Cardiac fibroblast (primary cell): ENCODE results near the gene CNFN.
A peak's percentile ranks its signal among the peaks of the same experiment; 100 is the strongest.

ENCODE experiments used
- DNase-seq, 2 donors: peaks; one replicate each; pipeline versions ENCODE4 v3.0.0 to v3.0.0-alpha.2; 2010; ENCODE audit warnings: low read depth in 2 of 2
- H3K4me3 ChIP-seq, 2 donors: replicated peaks in 1 of 2; 1 replicate in 1 of 2; 2 replicates in 1 of 2; pipeline ENCODE4 v1.5.1; 2011; ENCODE audit warnings: low read depth in 2 of 2, low read length in 2 of 2, mild to moderate bottlenecking in 2 of 2, moderate library complexity in 1 of 2
- TF ChIP-seq, protein P1 (sequence below): IDR thresholded peaks from one replicate; pipeline ENCODE4 v1.5.1; 2011; ENCODE audit warnings: low read depth, mild to moderate bottlenecking, low read length, inconsistent platforms

The CNFN gene

DNA sequence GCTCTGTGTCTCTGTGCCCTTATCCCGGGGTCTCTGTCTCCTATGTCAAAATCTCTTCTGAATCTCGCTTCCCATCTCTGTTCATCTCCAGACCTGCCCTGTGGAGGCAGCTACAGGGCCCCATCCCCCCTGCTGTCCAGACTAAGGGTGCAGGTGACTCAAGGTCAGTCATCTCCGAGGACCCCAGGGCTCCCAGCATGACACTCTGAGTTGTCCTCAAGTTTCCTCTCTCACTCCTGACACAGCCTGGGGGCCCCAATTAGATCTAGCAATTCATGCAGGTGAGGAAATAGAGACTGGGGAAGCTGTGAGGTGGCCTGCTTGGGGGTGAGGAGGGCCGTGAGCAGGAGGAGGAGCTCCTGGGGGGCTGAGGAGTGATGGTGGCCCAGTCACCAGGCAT is 2.1 kb upstream of the CNFN start:
- no peak for DNase-seq
- TF ChIP-seq, protein P1, sequence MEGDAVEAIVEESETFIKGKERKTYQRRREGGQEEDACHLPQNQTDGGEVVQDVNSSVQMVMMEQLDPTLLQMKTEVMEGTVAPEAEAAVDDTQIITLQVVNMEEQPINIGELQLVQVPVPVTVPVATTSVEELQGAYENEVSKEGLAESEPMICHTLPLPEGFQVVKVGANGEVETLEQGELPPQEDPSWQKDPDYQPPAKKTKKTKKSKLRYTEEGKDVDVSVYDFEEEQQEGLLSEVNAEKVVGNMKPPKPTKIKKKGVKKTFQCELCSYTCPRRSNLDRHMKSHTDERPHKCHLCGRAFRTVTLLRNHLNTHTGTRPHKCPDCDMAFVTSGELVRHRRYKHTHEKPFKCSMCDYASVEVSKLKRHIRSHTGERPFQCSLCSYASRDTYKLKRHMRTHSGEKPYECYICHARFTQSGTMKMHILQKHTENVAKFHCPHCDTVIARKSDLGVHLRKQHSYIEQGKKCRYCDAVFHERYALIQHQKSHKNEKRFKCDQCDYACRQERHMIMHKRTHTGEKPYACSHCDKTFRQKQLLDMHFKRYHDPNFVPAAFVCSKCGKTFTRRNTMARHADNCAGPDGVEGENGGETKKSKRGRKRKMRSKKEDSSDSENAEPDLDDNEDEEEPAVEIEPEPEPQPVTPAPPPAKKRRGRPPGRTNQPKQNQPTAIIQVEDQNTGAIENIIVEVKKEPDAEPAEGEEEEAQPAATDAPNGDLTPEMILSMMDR = no peak
- H3K4me3 ChIP-seq = no peak overlapping the region

DNA sequence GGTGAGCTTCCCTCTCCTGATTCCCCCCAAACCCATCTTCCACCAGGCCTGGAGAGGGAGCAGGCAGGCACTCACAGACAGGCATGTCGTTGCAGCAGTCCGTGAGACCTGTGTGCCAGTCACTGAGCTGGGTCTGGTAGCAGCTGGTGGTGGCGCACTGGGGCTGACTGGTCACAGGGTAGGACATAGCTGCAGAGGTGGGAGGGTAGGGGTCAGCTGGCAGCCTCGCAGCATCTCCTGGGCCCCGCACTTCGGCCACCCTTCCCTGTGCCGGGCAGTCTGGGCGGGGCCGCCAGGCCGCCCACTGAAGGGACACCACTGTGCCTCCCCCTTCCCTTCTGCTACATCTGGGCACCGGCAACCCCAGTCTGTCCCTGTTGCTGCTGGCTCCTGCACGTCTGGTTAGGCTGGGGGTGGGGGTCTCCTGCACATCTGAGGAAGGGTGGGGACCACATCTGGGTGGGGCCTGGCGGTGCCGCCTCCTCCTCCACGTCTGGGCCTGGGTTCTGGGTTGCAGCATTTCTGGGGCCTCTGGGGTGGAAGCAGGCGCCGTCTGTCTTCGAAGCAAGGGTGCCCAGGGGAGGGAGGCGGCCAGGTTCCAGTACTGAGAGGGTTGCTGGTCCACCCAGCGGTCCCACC is 1.1 kb downstream of the CNFN start:
- TF ChIP-seq, protein P1 = no peak
- DNase-seq = no peak
- H3K4me3 ChIP-seq = no peak overlapping the region

DNA sequence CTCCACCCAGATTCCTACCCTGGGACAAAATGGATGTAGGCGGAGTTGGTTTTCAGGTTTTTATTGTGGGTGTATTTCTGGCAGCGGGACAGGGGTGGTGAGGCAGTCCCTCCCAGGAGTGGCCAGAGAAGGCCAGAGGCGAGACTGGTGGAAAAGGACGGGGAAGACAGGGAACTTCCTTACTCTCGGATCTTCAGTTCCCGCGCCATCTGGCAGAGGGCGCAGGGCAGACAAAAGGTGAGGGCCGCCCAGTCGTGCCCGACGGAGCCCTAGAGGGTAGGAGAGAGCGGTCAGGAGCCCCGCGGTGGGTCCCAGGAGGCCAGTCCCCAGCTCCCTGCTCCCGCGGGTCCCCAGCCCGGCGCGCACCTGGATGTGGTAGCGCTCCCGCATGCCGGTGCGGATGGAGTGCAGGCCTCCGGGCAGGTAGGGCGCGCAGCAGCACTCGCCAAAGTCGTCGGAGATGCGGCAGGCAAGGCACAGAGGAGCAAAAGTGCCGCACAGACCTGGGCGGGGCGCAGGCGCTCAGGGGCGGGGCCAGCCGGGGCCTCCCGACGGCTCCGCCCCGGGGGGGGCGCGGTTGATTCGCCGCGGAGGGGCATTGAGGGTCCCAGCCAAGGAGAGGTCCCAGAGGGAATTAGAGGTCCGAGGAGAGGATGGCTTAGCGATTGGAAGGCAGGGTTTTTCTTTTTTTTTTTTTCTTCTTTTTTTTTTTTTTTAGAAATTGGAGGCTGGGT is 3.0 kb downstream of the CNFN start:
- TF ChIP-seq, protein P1 = peak; percentile 47
- DNase-seq = peak; percentile 45 to 55
- H3K4me3 ChIP-seq = peak overlapping the region; percentile 39 to 47

DNA sequence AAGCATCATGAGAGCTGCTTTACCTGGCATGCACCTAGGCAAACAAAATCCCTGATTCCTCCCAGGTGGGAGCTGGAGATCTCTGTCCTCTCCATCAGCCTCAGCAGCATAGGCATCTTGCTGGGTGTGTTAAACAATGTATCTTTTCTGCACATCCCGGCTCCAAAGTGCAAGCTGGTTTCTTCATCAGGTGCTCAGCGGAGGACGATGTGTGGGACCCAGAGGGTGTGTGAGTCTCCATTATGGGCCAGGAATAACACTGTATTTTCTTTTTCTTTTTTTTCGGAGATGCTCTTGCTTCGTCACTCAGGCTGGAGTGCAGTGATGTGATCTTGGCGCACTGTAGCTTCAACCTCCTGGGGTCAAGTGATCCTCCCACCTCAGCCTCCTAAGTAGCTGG is 9.9 kb downstream of the CNFN start:
- no peak overlapping the region for H3K4me3 ChIP-seq
- TF ChIP-seq, protein P1 = no peak
- DNase-seq = no peak

DNA sequence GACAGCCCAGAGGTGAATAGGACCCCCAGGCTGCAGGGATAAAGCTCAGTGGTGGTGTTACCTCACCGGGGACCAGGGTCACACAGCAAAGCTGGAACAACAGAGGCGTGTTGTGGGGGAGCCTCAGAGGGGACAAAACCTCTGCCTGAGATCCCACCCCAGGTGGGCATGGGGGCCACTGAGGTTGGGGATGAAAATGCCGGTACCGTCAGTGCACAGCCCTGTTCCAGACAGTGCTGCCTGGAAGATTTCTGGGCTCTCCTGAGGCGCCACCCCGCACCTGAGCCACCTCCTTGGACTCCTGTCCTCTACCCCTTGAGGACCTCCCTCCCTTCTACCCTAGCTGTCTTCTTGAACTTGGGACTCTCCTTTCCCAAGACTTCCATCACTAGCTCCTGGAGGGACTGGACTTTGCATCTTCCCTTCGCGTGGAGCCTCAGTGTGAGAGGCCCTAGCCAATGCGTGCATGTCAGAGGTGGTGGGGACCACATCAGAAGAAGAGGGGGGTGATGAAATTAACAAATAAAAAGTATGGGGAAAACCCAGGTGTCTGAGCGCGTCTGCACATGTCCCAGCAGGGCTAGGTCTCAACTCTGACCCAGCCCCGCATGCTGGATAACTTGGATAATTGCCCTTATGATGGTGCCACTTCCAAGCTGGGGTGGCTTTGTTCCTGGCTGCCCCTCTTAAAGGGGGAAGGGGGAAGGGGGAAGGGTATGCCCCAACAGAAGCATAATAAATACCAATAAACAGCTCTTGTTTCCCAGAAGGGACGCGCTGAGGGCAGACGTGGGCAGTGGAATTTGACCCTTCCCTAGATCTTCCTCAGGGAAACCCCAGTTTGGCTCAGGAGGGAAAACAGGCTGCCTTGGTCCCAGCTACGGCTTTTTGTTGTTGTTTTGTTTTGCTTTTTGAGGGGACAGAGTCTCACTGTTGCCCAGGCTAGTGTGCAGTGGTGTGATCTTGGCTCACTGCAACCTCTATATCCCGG is 11.6 kb downstream of the CNFN start:
- no peak for DNase-seq
- H3K4me3 ChIP-seq = no peak overlapping the region
- TF ChIP-seq, protein P1 = no peak

DNA sequence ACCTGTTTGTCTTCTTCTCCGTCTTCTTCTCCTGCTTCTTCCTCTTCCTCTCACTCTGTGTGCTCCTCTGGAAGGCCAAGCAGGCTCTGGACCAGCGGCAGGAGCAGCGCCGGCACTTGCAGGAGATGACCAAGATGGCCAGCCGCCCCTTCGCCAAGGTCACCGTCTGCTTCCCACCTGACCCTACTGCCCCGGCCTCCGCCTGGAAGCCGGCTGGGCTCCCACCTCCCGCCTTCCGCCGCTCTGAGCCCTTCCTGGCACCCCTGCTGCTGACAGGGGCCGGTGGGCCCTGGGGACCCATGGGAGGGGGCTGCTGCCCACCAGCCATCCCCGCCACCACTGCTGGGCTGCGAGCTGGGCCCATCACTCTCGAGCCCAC is 13.9 kb downstream of the CNFN start:
- TF ChIP-seq, protein P1 = no peak
- no peak for DNase-seq
- no peak overlapping the region for H3K4me3 ChIP-seq
